ENCODE results near the gene FAM177B.
A peak's percentile ranks its signal among the peaks of the same experiment; 100 is the strongest.

FAM177B gene

GRCh38 chr1:222736972-222737371, at the start of gene FAM177B:
Gene FAM177B, plus strand, starts transcription at chr1:222737202. Its CDS starts 9,344 bp downstream, at chr1:222746546.
- DNase-seq (ENCODE audit: low read depth, low spot score): no peak

GRCh38 chr1:222691016-222691415, 46.0 kb upstream of the FAM177B start:
- DNase-seq (ENCODE audit: low read depth, low spot score): no peak

GRCh38 chr1:222694927-222695326, 42.1 kb upstream of the FAM177B start:
- no peak for DNase-seq (ENCODE audit: low read depth, low spot score)

DNA sequence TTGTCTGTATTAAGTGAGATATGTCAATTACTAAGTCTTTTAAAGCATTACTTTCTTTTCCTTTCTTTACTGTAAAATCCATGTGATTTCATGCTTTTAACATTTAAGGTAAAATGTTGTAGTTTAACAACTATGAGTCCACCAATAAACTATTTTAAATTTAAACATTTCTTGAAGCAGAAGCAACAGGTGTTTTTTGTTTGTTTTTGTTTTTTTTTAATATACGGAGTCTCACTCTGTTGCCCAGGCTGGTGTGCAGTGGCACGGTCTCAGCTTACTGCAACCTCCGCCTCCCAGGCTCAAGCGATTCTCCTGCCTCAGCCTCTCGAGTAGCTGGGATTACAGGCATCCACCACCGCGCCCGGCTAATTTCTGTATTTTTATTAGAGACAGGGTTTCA, 40.3 kb upstream of the FAM177B start:
- DNase-seq (ENCODE audit: low read depth, low spot score): no peak

- DNase-seq (ENCODE audit: low read depth, low spot score): no peak
Measured at GRCh38 chr1:222697203-222697602, 39.8 kb upstream of the FAM177B start.

GRCh38 chr1:222697826-222698225, 39.2 kb upstream of the FAM177B start:
- DNase-seq (ENCODE audit: low read depth, low spot score): no peak

- DNase-seq (ENCODE audit: low read depth, low spot score): no peak
Measured at GRCh38 chr1:222702210-222702609, 34.8 kb upstream of the FAM177B start.

- no peak for DNase-seq (ENCODE audit: low read depth, low spot score)
Measured at GRCh38 chr1:222704260-222704659, 32.7 kb upstream of the FAM177B start.

DNA sequence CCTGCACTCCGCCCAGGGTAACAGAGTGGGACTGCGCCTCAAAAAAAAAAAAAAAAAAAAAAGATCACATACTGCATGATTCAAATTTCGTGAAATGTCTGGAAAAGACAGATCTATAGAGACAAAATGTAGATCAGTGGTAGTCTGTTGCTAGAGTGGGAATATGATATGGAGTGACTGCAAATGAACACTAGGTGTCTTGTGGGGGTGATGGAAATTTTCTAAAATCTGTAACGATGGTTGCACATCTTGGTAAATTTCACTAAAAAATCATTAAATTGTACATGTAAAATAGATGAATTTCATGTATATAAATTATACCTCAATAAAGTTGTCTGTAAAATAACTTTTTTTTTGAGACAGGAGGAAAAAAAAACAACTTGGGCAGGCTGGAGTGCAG, 30.2 kb upstream of the FAM177B start:
- DNase-seq (ENCODE audit: low read depth, low spot score): no peak

GRCh38 chr1:222709700-222710153, 27.3 kb upstream of the FAM177B start:
- no peak for DNase-seq (ENCODE audit: low read depth, low spot score)

- peak; percentile 41 for DNase-seq (ENCODE audit: low read depth, low spot score)
Measured at GRCh38 chr1:222711319-222712252, 25.4 kb upstream of the FAM177B start.

DNA sequence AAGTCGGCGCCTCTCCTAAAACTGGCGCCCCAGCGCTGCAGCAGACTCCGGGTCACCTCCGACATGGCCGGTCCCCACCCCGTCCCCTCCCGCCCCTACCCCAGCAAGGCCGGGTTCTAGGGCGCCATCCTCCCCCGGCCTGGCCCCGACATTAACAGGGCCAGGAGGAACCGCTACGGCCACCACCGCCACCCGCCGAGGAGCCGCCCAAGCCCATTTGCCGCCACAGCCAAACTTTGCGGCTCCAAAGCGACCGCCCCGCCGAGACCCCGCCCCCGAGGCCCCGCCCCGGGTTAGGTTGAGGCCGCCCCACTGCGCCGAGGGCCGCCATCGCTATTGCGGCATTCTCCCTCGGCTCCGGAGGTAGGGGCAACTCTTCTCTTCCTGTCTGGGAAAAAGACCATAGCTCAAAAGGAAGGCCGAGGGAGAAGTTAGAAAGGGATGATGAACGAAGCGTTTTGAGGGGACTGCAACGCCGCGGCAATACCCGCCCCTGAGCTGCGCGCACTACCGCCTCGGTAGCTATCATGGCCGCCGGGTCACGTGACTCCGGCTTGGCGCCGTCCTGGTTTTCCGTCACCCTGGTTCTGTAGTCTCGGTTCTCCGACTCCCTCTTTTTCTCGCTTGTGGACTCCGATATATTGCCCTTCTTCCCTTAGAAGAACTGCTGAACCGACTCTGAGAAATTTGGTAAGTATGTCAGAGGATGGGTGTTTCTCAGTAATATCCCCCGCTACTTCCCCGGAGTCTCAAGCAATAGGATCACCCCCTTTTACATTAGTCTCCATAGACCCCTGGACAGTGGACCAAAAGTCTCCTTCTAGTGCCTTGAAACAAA, 24.5 kb upstream of the FAM177B start, which contains the start of the genes AIDA and BROX:
TSS of gene AIDA (minus strand) at position 239 of the 838 bp plus-strand sequence. CDS start at position 65, 174 bp downstream.
TSS of gene BROX (plus strand) at position 312 of the 838 bp plus-strand sequence. CDS start 3,136 bp downstream, outside the sequence.
- DNase-seq (ENCODE audit: low read depth, low spot score): peak; percentile 91

DNA sequence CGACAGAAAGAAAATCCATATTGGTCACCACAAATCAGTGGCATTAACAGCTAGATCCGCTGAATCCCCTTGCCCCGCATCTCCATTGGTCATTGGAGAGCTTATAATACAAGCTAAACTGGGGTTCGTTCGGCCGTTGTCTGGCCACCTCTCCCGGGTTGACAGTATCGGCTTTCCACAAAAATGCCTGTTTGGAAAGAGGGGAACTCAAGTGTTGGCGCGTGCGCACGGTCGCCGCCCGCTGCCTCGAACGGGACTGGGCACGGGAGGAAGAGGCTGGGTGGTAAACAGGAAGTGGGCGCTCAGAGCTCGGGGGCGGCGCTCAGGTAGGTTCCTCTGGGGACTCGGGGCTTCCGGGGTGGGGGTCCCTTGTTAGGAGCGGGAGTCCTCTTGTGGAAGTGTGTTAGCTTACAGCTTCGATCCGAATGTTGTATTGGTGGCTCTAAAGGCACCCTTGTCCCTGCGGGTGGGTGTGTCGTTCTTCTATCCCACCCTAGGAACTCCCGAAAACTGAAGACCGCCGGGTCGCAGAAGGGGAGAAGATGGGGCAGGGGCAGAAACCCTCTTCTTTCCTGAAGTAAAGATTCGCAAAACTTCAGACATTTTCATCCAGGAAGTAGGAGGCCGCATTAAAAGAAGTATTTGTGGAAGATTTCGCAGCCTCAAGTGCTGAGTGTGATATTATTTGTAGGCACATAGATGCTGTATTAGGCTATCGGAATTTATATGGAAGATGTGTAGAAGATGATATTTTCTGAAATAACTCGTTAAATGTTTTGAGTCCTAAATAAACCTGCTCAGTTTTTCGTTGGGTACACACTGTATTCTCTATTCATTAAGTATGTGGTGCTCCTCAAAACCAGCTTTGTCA, 23.7 kb upstream of the FAM177B start:
- peak; percentile 79 for DNase-seq (ENCODE audit: low read depth, low spot score)

- no peak for DNase-seq (ENCODE audit: low read depth, low spot score)
Measured at GRCh38 chr1:222716393-222716792, 20.6 kb upstream of the FAM177B start.

DNA sequence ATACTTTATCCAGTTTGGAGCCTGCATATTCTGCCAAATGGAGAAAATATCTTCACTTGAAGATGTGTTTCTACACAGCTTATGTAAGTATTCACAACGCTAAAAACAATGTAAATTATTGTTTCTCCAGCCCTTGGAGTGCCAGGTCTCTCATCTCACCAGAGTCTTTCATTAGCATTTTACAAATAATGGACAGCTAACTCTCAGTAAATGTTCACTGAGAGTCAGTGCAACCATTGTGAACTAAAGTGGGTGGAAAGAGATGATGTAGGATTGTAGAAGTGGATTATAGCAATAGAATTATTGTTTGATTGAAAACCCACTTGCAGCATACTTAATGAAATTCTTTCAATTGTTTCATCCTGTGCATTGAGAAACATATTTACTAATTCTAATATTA, 8.3 kb upstream of the FAM177B start:
- DNase-seq (ENCODE audit: low read depth, low spot score): no peak

- DNase-seq (ENCODE audit: low read depth, low spot score): no peak
Measured at GRCh38 chr1:222730866-222731265, 6.1 kb upstream of the FAM177B start.

DNA sequence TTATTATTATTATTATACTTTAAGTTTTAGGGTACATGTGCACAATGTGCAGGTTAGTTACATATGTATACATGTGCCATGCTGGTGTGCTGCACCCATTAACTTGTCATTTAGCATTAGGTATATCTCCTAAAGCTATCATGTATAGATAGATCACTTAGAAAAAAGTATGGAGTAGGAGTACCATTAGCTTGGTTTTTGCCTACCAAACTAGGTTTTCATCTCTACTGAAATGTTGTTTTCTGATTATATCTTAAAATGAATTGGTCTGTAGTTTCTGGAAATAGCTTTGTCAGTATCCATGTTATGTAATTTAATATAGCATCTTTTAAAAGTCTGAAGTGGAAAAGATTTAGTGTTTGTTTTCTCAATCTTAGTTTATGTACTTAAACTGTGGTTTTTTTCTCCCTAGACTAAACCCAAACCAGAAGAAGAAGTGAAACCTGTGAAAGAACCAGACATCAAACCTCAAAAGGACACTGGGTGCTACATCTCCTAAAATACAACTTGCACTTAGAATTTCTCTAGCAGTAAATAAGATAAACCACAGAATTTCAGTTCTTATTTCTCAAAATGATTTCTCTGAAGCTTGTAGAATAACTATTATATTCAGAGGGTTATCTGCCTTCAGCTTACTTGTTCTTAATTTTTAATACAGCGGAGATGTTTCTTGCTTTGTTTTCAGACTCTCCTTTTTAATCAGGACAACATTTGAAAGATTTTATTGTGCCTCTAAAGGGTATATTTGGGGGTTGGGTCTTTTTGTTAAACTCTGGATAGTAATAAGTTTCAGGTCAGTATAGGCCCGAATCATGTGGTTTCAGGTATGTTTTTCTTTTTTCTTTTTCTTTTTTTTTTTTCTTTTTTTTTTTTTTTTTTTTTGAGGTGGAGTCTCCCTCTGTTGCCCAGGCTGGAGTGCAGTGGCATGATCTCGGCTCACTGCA, 4.5 kb upstream of the FAM177B start:
- no peak for DNase-seq (ENCODE audit: low read depth, low spot score)

- no peak for DNase-seq (ENCODE audit: low read depth, low spot score)
Measured at GRCh38 chr1:222734740-222735139, 2.3 kb upstream of the FAM177B start.

DNA sequence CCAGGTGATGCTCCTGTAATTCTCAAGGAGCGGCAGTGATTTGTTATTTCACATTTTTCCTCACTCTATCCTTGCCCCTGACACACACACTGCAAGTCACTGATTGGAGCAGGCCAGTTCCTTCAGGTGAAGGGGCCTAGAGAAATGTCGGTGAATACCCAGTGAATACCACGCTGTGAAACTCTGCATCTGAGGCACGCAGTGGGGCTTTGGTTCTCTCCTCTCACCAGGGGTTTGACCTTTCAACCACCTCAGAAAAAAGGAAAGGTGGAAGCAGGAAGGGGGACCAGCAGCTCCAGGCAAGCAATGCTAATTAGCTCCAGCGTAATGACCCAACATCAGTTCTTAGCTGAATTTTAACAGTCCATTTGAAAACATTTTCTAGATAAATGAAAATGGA, 532 bp upstream of the FAM177B start:
- DNase-seq (ENCODE audit: low read depth, low spot score): no peak

DNA sequence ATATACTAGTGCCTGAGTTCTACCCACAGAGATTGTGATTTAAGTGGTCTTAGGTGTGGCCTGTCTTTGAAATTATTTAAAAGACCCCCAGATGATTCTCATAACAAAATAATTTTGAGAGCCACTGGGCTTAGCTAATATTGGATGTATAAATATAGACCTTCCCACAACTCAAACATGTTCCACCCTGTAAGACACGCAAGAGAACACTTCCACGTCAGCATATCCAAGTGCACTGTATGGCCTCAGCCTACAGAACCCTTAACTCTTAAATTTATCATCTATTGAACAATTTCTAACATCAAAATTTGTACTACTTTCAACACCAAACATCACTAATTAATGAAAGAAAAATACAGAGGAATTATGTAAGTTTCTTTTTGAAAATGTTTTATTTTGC, 2.5 kb downstream of the FAM177B start:
- no peak for DNase-seq (ENCODE audit: low read depth, low spot score)
